ENCODE measurements around the gene HIPK2.

DNA sequence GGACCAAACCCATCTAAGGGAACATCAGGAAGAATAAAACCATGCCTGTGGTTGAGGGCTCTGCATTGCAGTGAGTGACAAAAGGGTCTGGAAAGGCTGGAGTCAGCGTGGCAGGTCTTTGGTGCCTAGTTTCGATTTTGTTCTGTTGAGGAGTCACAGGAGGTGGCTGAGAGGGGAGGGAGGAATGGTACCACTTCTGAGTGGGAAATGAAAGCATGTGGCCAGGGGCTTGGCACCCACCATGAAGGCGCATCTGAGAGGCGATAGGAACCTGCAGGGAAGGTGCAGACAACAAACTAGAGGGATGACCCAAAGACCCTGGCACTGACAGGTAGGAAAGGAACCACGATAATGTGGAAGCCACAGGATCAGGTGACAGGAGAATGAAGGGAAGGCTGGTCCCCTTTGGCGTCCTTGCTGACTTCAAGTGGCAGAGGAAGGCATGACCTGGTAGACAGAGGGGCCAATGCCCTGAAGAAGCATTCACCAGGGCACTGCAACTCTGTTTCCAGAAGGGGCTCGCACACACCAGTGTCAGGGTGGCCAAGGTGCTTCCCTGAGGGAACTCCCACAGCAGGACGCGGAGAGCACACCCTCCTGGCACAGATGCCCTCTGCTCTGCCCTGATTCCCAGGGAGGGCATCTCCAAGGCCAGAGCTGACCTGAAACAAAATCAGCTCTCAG lies 41.7 kb downstream of the HIPK2 start:
- no peak for TF ChIP-seq POLR2A (IDR thresholded peaks at IDR 0.05)
- no peak for TF ChIP-seq CTCF (IDR thresholded peaks at IDR 0.05)

Data from stomach (tissue), 4 donors.